ENCODE results near the gene CMTR1. TPM values are rescaled to one million over a fixed set of nuclear protein-coding genes. Genes with fewer than 3 reads are reported as not detected.

Gene CMTR1
- total RNA-seq, 1 donor from 2014 or later: 60.1 TPM

- TF ChIP-seq CTCF (IDR thresholded peaks at IDR 0.05; ENCODE audit: unreplicated experiment): no peak
- DNase-seq (ENCODE audit: low spot score in 2 of 2, unreplicated experiment in 2 of 2): no peak
- Mint-ChIP-seq H3K9me3 (peaks cover 11% of the 10 kb centered on the region), H3K27me3 (ENCODE audit: low read depth) (peaks cover 18% of the 10 kb centered on the region), H3K4me3 (no peak overlapping the region), H3K27ac (no peak overlapping the region), H3K36me3 (no peaks in the 10 kb centered on the region), H3K4me1 (peaks cover 7% of the 10 kb centered on the region)
Observed at GRCh38 chr6:37407948-37408347, 25.1 kb upstream of the CMTR1 start.

GRCh38 chr6:37409501-37409900 lies 23.5 kb upstream of the CMTR1 start:
- Mint-ChIP-seq H3K36me3 (no peaks in the 10 kb centered on the region), H3K4me1 (peaks cover 7% of the 10 kb centered on the region), H3K4me3 (no peak overlapping the region), H3K27ac (no peak overlapping the region), H3K9me3 (peaks cover 11% of the 10 kb centered on the region), H3K27me3 (ENCODE audit: low read depth) (peaks cover 15% of the 10 kb centered on the region)
- no peak for DNase-seq (ENCODE audit: low spot score in 2 of 2, unreplicated experiment in 2 of 2)
- TF ChIP-seq CTCF (IDR thresholded peaks at IDR 0.05; ENCODE audit: unreplicated experiment): no peak

GRCh38 chr6:37417393-37417792 lies 15.6 kb upstream of the CMTR1 start:
- no peak for TF ChIP-seq CTCF (IDR thresholded peaks at IDR 0.05; ENCODE audit: unreplicated experiment)
- Mint-ChIP-seq H3K27me3 (ENCODE audit: low read depth) (peaks cover 7% of the 10 kb centered on the region), H3K4me1 (no peaks in the 10 kb centered on the region), H3K27ac (no peak overlapping the region), H3K9me3 (peaks cover 17% of the 10 kb centered on the region), H3K36me3 (peaks cover 3% of the 10 kb centered on the region), H3K4me3 (no peak overlapping the region)
- no peak for DNase-seq (ENCODE audit: low spot score in 2 of 2, unreplicated experiment in 2 of 2)

- Mint-ChIP-seq H3K4me1 (no peaks in the 10 kb centered on the region), H3K36me3 (peaks cover 3% of the 10 kb centered on the region), H3K9me3 (peaks cover 17% of the 10 kb centered on the region), H3K27me3 (ENCODE audit: low read depth) (peaks cover 3% of the 10 kb centered on the region), H3K4me3 (no peak overlapping the region), H3K27ac (no peak overlapping the region)
- TF ChIP-seq CTCF (IDR thresholded peaks at IDR 0.05; ENCODE audit: unreplicated experiment): no peak
- DNase-seq (ENCODE audit: low spot score in 2 of 2, unreplicated experiment in 2 of 2): no peak
Observed at GRCh38 chr6:37418722-37419121, 14.3 kb upstream of the CMTR1 start.

GRCh38 chr6:37426058-37426944 lies 6.7 kb upstream of the CMTR1 start:
- TF ChIP-seq CTCF (IDR thresholded peaks at IDR 0.05; ENCODE audit: unreplicated experiment): no peak
- peaks cover 24% of the 10 kb centered on the region for H3K9me3 Mint-ChIP-seq
- H3K27ac Mint-ChIP-seq: no peak overlapping the region
- H3K36me3 Mint-ChIP-seq: peaks cover 6% of the 10 kb centered on the region
- peaks cover 20% of the 10 kb centered on the region for H3K27me3 Mint-ChIP-seq (ENCODE audit: low read depth)
- H3K4me3 Mint-ChIP-seq: no peak overlapping the region
- no peak for DNase-seq (ENCODE audit: low spot score in 2 of 2, unreplicated experiment in 2 of 2)
- H3K4me1 Mint-ChIP-seq: no peaks in the 10 kb centered on the region

Data from mesothelial cell of epicardium (in vitro differentiated cells).